Osteoblast (primary cell): ENCODE data around the gene GNAI3. TPM values are rescaled to one million over a fixed set of nuclear protein-coding genes. Genes with fewer than 3 reads are reported as not detected.

ENCODE experiments used
- DNase-seq: peaks from one replicate; pipeline ENCODE4 v3.0.0; 2011; ENCODE audit warnings: low spot score, mixed read lengths; ENCODE audit not compliant: insufficient read length; ENCODE audit errors: missing footprints
- H2AFZ ChIP-seq: 2 replicates; pipeline ENCODE4 v1.6.0; 2011; ENCODE audit warnings: mild to moderate bottlenecking, low read length
- H3K27ac ChIP-seq: 2 replicates; pipeline ENCODE4 v1.5.1; 2011; ENCODE audit warnings: mild to moderate bottlenecking, low read depth, low read length, moderate library complexity
- H3K27me3 ChIP-seq: 2 replicates; pipeline ENCODE4 v1.6.0; 2012; ENCODE audit warnings: mild to moderate bottlenecking, control low read depth, inconsistent platforms, low read length, moderate library complexity; ENCODE audit not compliant: insufficient read depth
- H3K36me3 ChIP-seq: 2 replicates; pipeline ENCODE4 v1.5.1; 2011; ENCODE audit warnings: mild to moderate bottlenecking, low read length, control low read depth, moderate library complexity; ENCODE audit not compliant: insufficient read depth
- H3K4me1 ChIP-seq: 2 replicates; pipeline ENCODE4 v1.5.1; 2011; ENCODE audit warnings: mild to moderate bottlenecking, low read length, control low read depth, moderate library complexity; ENCODE audit not compliant: insufficient read depth
- H3K4me2 ChIP-seq: 2 replicates; pipeline ENCODE4 v1.6.0; 2011; ENCODE audit warnings: mild to moderate bottlenecking, low read length; ENCODE audit not compliant: insufficient read depth
- H3K4me3 ChIP-seq: fragments of 200-600 bp; sonication (generic); 3 replicates; pipeline ENCODE4 v1.5.1; 2012; ENCODE audit warnings: mild to moderate bottlenecking, low read length, inconsistent platforms; ENCODE audit not compliant: insufficient read depth
- H3K79me2 ChIP-seq: 2 replicates; pipeline ENCODE4 v1.6.0; 2012; ENCODE audit warnings: mild to moderate bottlenecking, low read length, control low read depth, inconsistent platforms; ENCODE audit not compliant: insufficient read depth
- H3K9me3 ChIP-seq: 2 replicates; pipeline ENCODE4 v1.5.1; 2011; ENCODE audit warnings: low read depth, low read length, control low read depth
- H4K20me1 ChIP-seq: 2 replicates; pipeline ENCODE4 v1.6.0; 2012; ENCODE audit warnings: mild to moderate bottlenecking, low read length, control low read depth; ENCODE audit not compliant: insufficient read depth
- CTCF ChIP-seq: IDR thresholded peaks from 2 replicates; pipeline ENCODE4 v1.5.1; 2011; ENCODE audit warnings: mild to moderate bottlenecking, low read depth, low read length, moderate library complexity; ENCODE audit errors: extremely low read depth
- total RNA-seq: library from RNA; depleted of rRNA; stranded (reverse); fragments of >200 nt; gene quantifications from 2 replicates; pipeline ENCODE4 v1.2.3, GENCODE V29; 2012

Gene GNAI3
- total RNA-seq, 1 donor = 14.1 TPM

- Histone ChIP-seq H3K79me2 (no peaks in the 10 kb centered on the region), H3K4me2 (no peak overlapping the region), H3K4me1 (peaks cover 10% of the 10 kb centered on the region), H3K27ac (no peak overlapping the region), H3K9me3 (no peaks in the 10 kb centered on the region), H3K36me3 (no peaks in the 10 kb centered on the region), H3K27me3 (no peaks in the 10 kb centered on the region), H3K4me3 (no peak overlapping the region), H4K20me1 (no peaks in the 10 kb centered on the region), H2AFZ (no peak overlapping the region)
- TF ChIP-seq CTCF = no peak
- DNase-seq = no peak
Measured at GRCh38 chr1:109534307-109534858, 14.0 kb upstream of the GNAI3 start.

- Histone ChIP-seq H2AFZ (no peak overlapping the region), H3K4me2 (no peak overlapping the region), H3K27me3 (no peaks in the 10 kb centered on the region), H3K4me3 (no peak overlapping the region), H3K9me3 (no peaks in the 10 kb centered on the region), H3K27ac (no peak overlapping the region), H4K20me1 (no peaks in the 10 kb centered on the region), H3K4me1 (peaks cover 10% of the 10 kb centered on the region), H3K36me3 (no peaks in the 10 kb centered on the region), H3K79me2 (no peaks in the 10 kb centered on the region)
- TF ChIP-seq CTCF = no peak
- no peak for DNase-seq
Measured at GRCh38 chr1:109535481-109535880, 12.9 kb upstream of the GNAI3 start.

- H3K4me2 ChIP-seq = no peak overlapping the region
- no peaks in the 10 kb centered on the region for H3K9me3 ChIP-seq
- TF ChIP-seq CTCF = no peak
- H4K20me1 ChIP-seq = no peaks in the 10 kb centered on the region
- no peaks in the 10 kb centered on the region for H3K36me3 ChIP-seq
- H2AFZ ChIP-seq = no peak overlapping the region
- H3K4me3 ChIP-seq = no peak overlapping the region
- no peaks in the 10 kb centered on the region for H3K79me2 ChIP-seq
- H3K27ac ChIP-seq = no peak overlapping the region
- DNase-seq = peak; percentile 63
- H3K27me3 ChIP-seq = no peaks in the 10 kb centered on the region
- H3K4me1 ChIP-seq = peaks cover 10% of the 10 kb centered on the region
Measured at GRCh38 chr1:109535971-109536491, 12.4 kb upstream of the GNAI3 start.

GRCh38 chr1:109537450-109538178, 10.8 kb upstream of the GNAI3 start:
- no peaks in the 10 kb centered on the region for H3K36me3 ChIP-seq
- no peak overlapping the region for H3K4me2 ChIP-seq
- no peaks in the 10 kb centered on the region for H3K9me3 ChIP-seq
- H3K27me3 ChIP-seq = no peaks in the 10 kb centered on the region
- H3K4me1 ChIP-seq = peaks cover 10% of the 10 kb centered on the region
- H3K79me2 ChIP-seq = no peaks in the 10 kb centered on the region
- DNase-seq = peak; percentile 32
- H4K20me1 ChIP-seq = no peaks in the 10 kb centered on the region
- H3K4me3 ChIP-seq = no peak overlapping the region
- TF ChIP-seq CTCF = no peak
- H2AFZ ChIP-seq = no peak overlapping the region
- no peak overlapping the region for H3K27ac ChIP-seq
